Caco-2 (cell line): ENCODE measurements around the gene DNPH1. TPM values are rescaled to one million over a fixed set of nuclear protein-coding genes. Genes with fewer than 3 reads are reported as not detected.

Experiments
- BruUV-seq: library from RNA; stranded (reverse); fragments of 400-500 nt; replicated peaks from 2 replicates; lab custom pipeline; 2021; lab: Mats Ljungman, UMichigan
- CTCF ChIA-PET: fragments of 300-600 bp; sonication (Branson Sonifier 250); formaldehyde crosslinking; loops from one replicate; lab custom pipeline; 2022; ENCODE audit warnings: antibody characterized with exemption; lab: Charles Lee
- POLR2A ChIA-PET: fragments of 300-600 bp; sonication (Branson Sonifier 250); formaldehyde crosslinking; loops from one replicate; lab custom pipeline; 2022; ENCODE audit warnings: antibody characterized with exemption; lab: Charles Lee
- DNase-seq, 2 experiments: peaks; one replicate each; pipeline versions ENCODE4 v3.0.0 to v3.0.0-alpha.2; 2020 to 2022
- H3K27me3 ChIP-seq: replicated peaks from 2 replicates; pipeline ENCODE4 v1.6.0; 2011; ENCODE audit warnings: low read length; ENCODE audit not compliant: control insufficient read depth, insufficient read depth
- H3K36me3 ChIP-seq: 2 replicates; pipeline ENCODE4 v1.5.1; 2011; ENCODE audit warnings: low read length; ENCODE audit not compliant: control insufficient read depth, insufficient read depth
- H3K4me1 ChIP-seq: fragments of 250-450 bp; sonication (Bioruptor Pico); 2 replicates; pipeline ENCODE4 v1.5.1; 2020; ENCODE audit warnings: mild to moderate bottlenecking
- H3K4me3 ChIP-seq: 2 replicates; pipeline ENCODE4 v1.5.1; 2011; ENCODE audit warnings: low read depth, mild to moderate bottlenecking, control low read depth, low read length
- H3K9me3 ChIP-seq: fragments of 250-450 bp; sonication (Bioruptor Pico); 2 replicates; pipeline ENCODE4 v1.5.1; 2020; ENCODE audit warnings: mild to moderate bottlenecking, moderate library complexity
- H3K27ac Mint-ChIP-seq: one replicate; pipeline ENCODE4 v1.8.0; 2022; ENCODE audit warnings: mixed read lengths; ENCODE audit not compliant: unreplicated experiment
- H3K27me3 Mint-ChIP-seq: one replicate; pipeline ENCODE4 v1.8.0; 2022; ENCODE audit warnings: mixed read lengths; ENCODE audit not compliant: insufficient read depth, unreplicated experiment
- H3K36me3 Mint-ChIP-seq: one replicate; pipeline ENCODE4 v1.8.0; 2022; ENCODE audit warnings: mild to moderate bottlenecking, mixed read lengths; ENCODE audit not compliant: insufficient read depth, unreplicated experiment
- H3K4me1 Mint-ChIP-seq: one replicate; pipeline ENCODE4 v1.8.0; 2022; ENCODE audit warnings: low read depth, mixed read lengths; ENCODE audit not compliant: unreplicated experiment
- H3K4me3 Mint-ChIP-seq: one replicate; pipeline ENCODE4 v1.8.0; 2022; ENCODE audit warnings: mild to moderate bottlenecking, moderate library complexity, mixed read lengths; ENCODE audit not compliant: unreplicated experiment
- H3K9me3 Mint-ChIP-seq: one replicate; pipeline ENCODE4 v1.8.0; 2022; ENCODE audit warnings: mixed read lengths; ENCODE audit not compliant: unreplicated experiment
- intact Hi-C: fragments of 100-400 bp; cut with micrococcal nuclease; formaldehyde crosslinking; loops from one replicate; pipeline ENCODE4 v1.10.0; 2022; ENCODE audit not compliant: unreplicated experiment
- total RNA-seq: library from RNA; stranded (reverse); gene quantifications from 2 replicates; pipeline ENCODE4 v1.2.3, GENCODE V29; 2022
- TF ChIP-seq, protein P1 (sequence below), 2 experiments: fragments of 200-600 bp in 1 of 2; IDR thresholded peaks; 1 replicate in 1 of 2; 2 replicates in 1 of 2; pipeline versions ENCODE4 v1.5.1 to v1.8.0; 2011 to 2022; ENCODE audit warnings: antibody characterized with exemption in 1 of 2, control low read depth in 1 of 2, inconsistent platforms in 1 of 2, low read depth in 1 of 2, low read length in 1 of 2, mild to moderate bottlenecking in 1 of 2, moderate library complexity in 1 of 2; ENCODE audit not compliant: insufficient read depth in 1 of 2, severe bottlenecking in 1 of 2, unreplicated experiment in 1 of 2

DNPH1 gene
- total RNA-seq, 1 experiment from 2014 or later: 62.6 TPM

- CTCF ChIA-PET: interaction anchor here (1.2 to 1.5 kb wide), 2 partner anchors 9 to 117 kb away, joined by 3 to 8 read pairs; partner anchors contain the start of gene DNPH1
- H3K9me3 Mint-ChIP-seq: no peaks in the 10 kb centered on the region
- Histone ChIP-seq H3K36me3 (no peaks in the 10 kb centered on the region), H3K4me1 (no peaks in the 10 kb centered on the region), H3K9me3 (no peaks in the 10 kb centered on the region), H3K27me3 (no peaks in the 10 kb centered on the region), H3K4me3 (no peak overlapping the region)
- no peaks in the 10 kb centered on the region for H3K4me1 Mint-ChIP-seq
- H3K36me3 Mint-ChIP-seq: peaks cover 10% of the 10 kb centered on the region
- TF ChIP-seq, protein P1, sequence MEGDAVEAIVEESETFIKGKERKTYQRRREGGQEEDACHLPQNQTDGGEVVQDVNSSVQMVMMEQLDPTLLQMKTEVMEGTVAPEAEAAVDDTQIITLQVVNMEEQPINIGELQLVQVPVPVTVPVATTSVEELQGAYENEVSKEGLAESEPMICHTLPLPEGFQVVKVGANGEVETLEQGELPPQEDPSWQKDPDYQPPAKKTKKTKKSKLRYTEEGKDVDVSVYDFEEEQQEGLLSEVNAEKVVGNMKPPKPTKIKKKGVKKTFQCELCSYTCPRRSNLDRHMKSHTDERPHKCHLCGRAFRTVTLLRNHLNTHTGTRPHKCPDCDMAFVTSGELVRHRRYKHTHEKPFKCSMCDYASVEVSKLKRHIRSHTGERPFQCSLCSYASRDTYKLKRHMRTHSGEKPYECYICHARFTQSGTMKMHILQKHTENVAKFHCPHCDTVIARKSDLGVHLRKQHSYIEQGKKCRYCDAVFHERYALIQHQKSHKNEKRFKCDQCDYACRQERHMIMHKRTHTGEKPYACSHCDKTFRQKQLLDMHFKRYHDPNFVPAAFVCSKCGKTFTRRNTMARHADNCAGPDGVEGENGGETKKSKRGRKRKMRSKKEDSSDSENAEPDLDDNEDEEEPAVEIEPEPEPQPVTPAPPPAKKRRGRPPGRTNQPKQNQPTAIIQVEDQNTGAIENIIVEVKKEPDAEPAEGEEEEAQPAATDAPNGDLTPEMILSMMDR (IDR thresholded peaks at IDR 0.05; ENCODE audit: insufficient read depth in 1 of 2, low read depth in 1 of 2, low read length in 1 of 2, severe bottlenecking in 1 of 2, unreplicated experiment in 1 of 2): no peak
- no peak overlapping the region for H3K27ac Mint-ChIP-seq
- H3K4me3 Mint-ChIP-seq: no peak overlapping the region
- POLR2A ChIA-PET: interaction anchor here (0.6 kb wide), 1 partner anchor 144 kb away, joined by 3 read pairs; the partner anchor contains the start of gene PTK7
- intact Hi-C loops: no loop called here
- no TSS peak for BruUV-seq
- H3K27me3 Mint-ChIP-seq: no peaks in the 10 kb centered on the region
- DNase-seq: no peak
Measured at GRCh38 chr6:43220439-43220951, 8.8 kb downstream of the DNPH1 start.

- TF ChIP-seq, protein P1 (IDR thresholded peaks at IDR 0.05; ENCODE audit: insufficient read depth in 1 of 2, low read depth in 1 of 2, low read length in 1 of 2, severe bottlenecking in 1 of 2, unreplicated experiment in 1 of 2): no peak
- Mint-ChIP-seq H3K36me3 (peaks cover 6% of the 10 kb centered on the region), H3K9me3 (no peaks in the 10 kb centered on the region), H3K4me3 (no peak overlapping the region), H3K4me1 (no peaks in the 10 kb centered on the region), H3K27ac (no peak overlapping the region), H3K27me3 (no peaks in the 10 kb centered on the region)
- intact Hi-C loops: no loop called here
- ChIA-PET CTCF (interaction anchor here (0.5 to 1.5 kb wide), 4 partner anchors 9 to 870 kb away, joined by 3 to 8 read pairs (median 4); partner anchors contain the start of gene DNPH1), POLR2A (no interaction called here)
- Histone ChIP-seq H3K27me3 (no peaks in the 10 kb centered on the region), H3K4me3 (no peak overlapping the region), H3K9me3 (no peaks in the 10 kb centered on the region), H3K4me1 (no peaks in the 10 kb centered on the region), H3K36me3 (no peaks in the 10 kb centered on the region)
- DNase-seq: no peak
- BruUV-seq: no TSS peak
Measured at GRCh38 chr6:43219814-43220213, 9.5 kb downstream of the DNPH1 start.

GRCh38 chr6:43219119-43219518 is 10.2 kb downstream of the DNPH1 start:
- TF ChIP-seq, protein P1 (IDR thresholded peaks at IDR 0.05; ENCODE audit: insufficient read depth in 1 of 2, low read depth in 1 of 2, low read length in 1 of 2, severe bottlenecking in 1 of 2, unreplicated experiment in 1 of 2): no peak
- DNase-seq: no peak
- ChIA-PET CTCF (no interaction called here), POLR2A (no interaction called here)
- no peaks in the 10 kb centered on the region for H3K27me3 ChIP-seq
- H3K4me1 Mint-ChIP-seq: no peaks in the 10 kb centered on the region
- intact Hi-C loops: no loop called here
- no TSS peak for BruUV-seq
- H3K4me3 Mint-ChIP-seq: no peak overlapping the region
- H3K9me3 ChIP-seq: no peaks in the 10 kb centered on the region
- H3K36me3 ChIP-seq: no peaks in the 10 kb centered on the region
- H3K36me3 Mint-ChIP-seq: peaks cover 6% of the 10 kb centered on the region
- H3K9me3 Mint-ChIP-seq: no peaks in the 10 kb centered on the region
- H3K4me1 ChIP-seq: no peaks in the 10 kb centered on the region
- H3K4me3 ChIP-seq: no peak overlapping the region
- H3K27me3 Mint-ChIP-seq: no peaks in the 10 kb centered on the region
- H3K27ac Mint-ChIP-seq: no peak overlapping the region
